SK-N-SH (cell line): ENCODE measurements around the gene PODNL1. TPM values are rescaled to one million over a fixed set of nuclear protein-coding genes. Genes with fewer than 3 reads are reported as not detected.

Source experiments
- CTCF ChIA-PET: fragments of 300-600, 350-600 bp; formaldehyde crosslinking; extraction: SDS; loops from one replicate; lab custom pipeline; 2021; lab: Yijun Ruan, JAX
- POLR2A ChIA-PET: fragments of 350-600 bp; sonication (Branson Sonifier 250); formaldehyde crosslinking; extraction: SDS; loops from one replicate; lab custom pipeline; 2020; ENCODE audit warnings: antibody characterized with exemption, inconsistent platforms; lab: Yijun Ruan, JAX
- DNase-seq: peaks from one replicate; pipeline ENCODE4 v3.0.0; 2012
- H2AFZ ChIP-seq: fragments of 200-600 bp; sonication (generic); 2 replicates; pipeline ENCODE4 v1.8.1; 2016; ENCODE audit warnings: antibody characterized with exemption, mild to moderate bottlenecking, low read depth
- H3F3A ChIP-seq: fragments of 200-600 bp; sonication (generic); replicated peaks from 2 replicates; pipeline ENCODE3; 2016; ENCODE audit warnings: antibody characterized with exemption, mild to moderate bottlenecking; ENCODE audit not compliant: insufficient read depth
- H3K27ac ChIP-seq, 2 experiments: fragments of 200-500 bp in 1 of 2; fragments of 200-600 bp in 1 of 2; sonication (Bioruptor generic) in 1 of 2; sonication (generic), shearing (Covaris generic) in 1 of 2; 2 replicates each; pipeline versions ENCODE4 v1.5.1 to v1.6.1; 2014 to 2016; ENCODE audit warnings: low read depth in 2 of 2, inconsistent platforms in 1 of 2, low read length in 1 of 2, mild to moderate bottlenecking in 1 of 2, mixed read lengths in 1 of 2
- H3K27me3 ChIP-seq: fragments of 200-600 bp; sonication (generic), shearing (Covaris generic); 2 replicates; pipeline ENCODE4 v1.6.1; 2016; ENCODE audit warnings: mixed run types; ENCODE audit not compliant: insufficient read depth
- H3K36me3 ChIP-seq, 2 experiments: fragments of 200-500 bp in 1 of 2; fragments of 200-600 bp in 1 of 2; sonication (Bioruptor generic) in 1 of 2; sonication (generic) in 1 of 2; replicated peaks in 1 of 2; 2 replicates each; pipeline versions ENCODE3 to v1.5.1; 2014 to 2016; ENCODE audit warnings: low read length in 1 of 2, mild to moderate bottlenecking in 1 of 2; ENCODE audit not compliant: insufficient read depth in 2 of 2, control insufficient read depth in 1 of 2
- H3K4me1 ChIP-seq, 2 experiments: fragments of 200-500 bp in 1 of 2; fragments of 200-600 bp in 1 of 2; sonication (Bioruptor generic) in 1 of 2; sonication (generic), shearing (Covaris generic) in 1 of 2; 2 replicates each; pipeline versions ENCODE4 v1.5.1 to v1.6.1; 2014 to 2016; ENCODE audit warnings: low read depth in 1 of 2, low read length in 1 of 2, mixed run types in 1 of 2; ENCODE audit not compliant: insufficient read depth in 2 of 2, control insufficient read depth in 1 of 2
- H3K4me2 ChIP-seq: fragments of 200-600 bp; sonication (generic), shearing (Covaris generic); 2 replicates; pipeline ENCODE4 v1.6.1; 2017; ENCODE audit warnings: mixed run types
- H3K4me3 ChIP-seq, 2 experiments: fragments of 200-500 bp in 1 of 2; fragments of 200-600 bp in 1 of 2; sonication (Bioruptor generic) in 1 of 2; sonication (generic), shearing (Covaris generic) in 1 of 2; 2 replicates each; pipeline versions ENCODE4 v1.5.1 to v1.8.1; 2014 to 2016; ENCODE audit warnings: low read depth in 2 of 2, inconsistent platforms in 1 of 2, low read length in 1 of 2, mild to moderate bottlenecking in 1 of 2, mixed read lengths in 1 of 2, moderate library complexity in 1 of 2
- H3K79me2 ChIP-seq: fragments of 200-600 bp; sonication (generic); 2 replicates; pipeline ENCODE4 v1.8.1; 2017; ENCODE audit warnings: mild to moderate bottlenecking; ENCODE audit not compliant: insufficient read depth
- H3K9ac ChIP-seq: fragments of 200-600 bp; sonication (generic); 2 replicates; pipeline ENCODE4 v1.6.1; 2017; ENCODE audit warnings: mixed run types
- H3K9me2 ChIP-seq: fragments of 200-600 bp; sonication (generic); 2 replicates; pipeline ENCODE4 v1.6.1; 2017; ENCODE audit warnings: mixed run types
- H3K9me3 ChIP-seq: fragments of 200-600 bp; sonication (generic); 2 replicates; pipeline ENCODE4 v1.6.1; 2017; ENCODE audit warnings: mixed run types, mild to moderate bottlenecking, moderate library complexity
- H4K20me1 ChIP-seq: fragments of 200-600 bp; sonication (generic); 2 replicates; pipeline ENCODE4 v1.6.1; 2017; ENCODE audit warnings: mild to moderate bottlenecking, mixed run types; ENCODE audit not compliant: insufficient read depth
- FOSL2 ChIP-seq: IDR thresholded peaks from 2 replicates; pipeline ENCODE4 v1.4.0; 2012; ENCODE audit warnings: low read depth, mild to moderate bottlenecking, moderate library complexity, borderline replicate concordance
- GABPA ChIP-seq: IDR thresholded peaks from 2 replicates; pipeline ENCODE4 v1.4.0; 2012; ENCODE audit warnings: low read depth, mild to moderate bottlenecking
- IRF3 ChIP-seq: fragments of 150-350 bp; IDR thresholded peaks from 2 replicates; pipeline ENCODE4 v1.6.1; 2016; ENCODE audit warnings: mild to moderate bottlenecking, low read depth, low read length
- MEF2A ChIP-seq: IDR thresholded peaks from 2 replicates; pipeline ENCODE4 v1.4.0; 2012; ENCODE audit warnings: low read depth, borderline replicate concordance
- MXI1 ChIP-seq: IDR thresholded peaks from 2 replicates; pipeline ENCODE4 v1.6.1; 2012; ENCODE audit warnings: mild to moderate bottlenecking, low read depth, low read length, improper control_type of control experiment
- POLR2AphosphoS5 ChIP-seq: IDR thresholded peaks from 2 replicates; pipeline ENCODE4 v1.6.1; 2012; ENCODE audit warnings: low read depth, low read length
- RCOR1 ChIP-seq: fragments of 150-350 bp; IDR thresholded peaks from 2 replicates; pipeline ENCODE4 v1.6.1; 2017; ENCODE audit warnings: antibody characterized with exemption, low read length
- REST ChIP-seq: IDR thresholded peaks from 2 replicates; pipeline ENCODE4 v1.6.1; 2012; ENCODE audit warnings: mild to moderate bottlenecking, low read depth, low read length, moderate library complexity
- SIN3A ChIP-seq: IDR thresholded peaks from 2 replicates; pipeline ENCODE4 v1.6.1; 2012; ENCODE audit warnings: low read depth, mild to moderate bottlenecking, low read length, moderate library complexity, borderline replicate concordance
- USF1 ChIP-seq: IDR thresholded peaks from 2 replicates; pipeline ENCODE4 v1.4.0; 2012; ENCODE audit warnings: low read depth, borderline replicate concordance
- WGBS: methylation state at CpG from one replicate; pipeline ENCODE4 v1.1.6; 2017; ENCODE audit warnings: low lambda C conversion rate; 5-methylcytosine and 5-hydroxymethylcytosine counted together
- polyA plus RNA-seq, 3 experiments: library from polyadenylated mRNA; depleted of rRNA; stranded (reverse); fragments of >200 nt; gene quantifications; 2 replicates each; pipeline ENCODE4 v1.2.3, GENCODE V29; 2012

PODNL1 gene
- polyA plus RNA-seq, 1 of the 3 experiments (the other 2 are of a cell fraction): 7.5 TPM

- TF ChIP-seq USF1 (peak; percentile 69; the same call in 1 of the 2 replicates), POLR2AphosphoS5 (no peak)
- Histone ChIP-seq H3K4me1 (peaks cover 16 to 35% of the 10 kb centered on the region in 2 experiments; a peak in 3 of 4 replicates), H2AFZ (0 out of 2 replicates have a peak overlapping the region, but pooled peaks have one; percentile 88), H3K36me3 (peaks cover 0 to 3% of the 10 kb centered on the region in 2 experiments), H3K27ac (peak overlapping the region; percentile 73 to 87), H3K4me3 (no peak overlapping the region), H3F3A (peaks cover 13% of the 10 kb centered on the region), H3K9me2 (no peaks in the 10 kb centered on the region), H3K27me3 (no peaks in the 10 kb centered on the region), H3K9ac (peak overlapping the region; percentile 58), H3K4me2 (peak overlapping the region; percentile 81; the same call in 1 of the 2 replicates), H4K20me1 (no peaks in the 10 kb centered on the region), H3K9me3 (no peaks in the 10 kb centered on the region), H3K79me2 (no peaks in the 10 kb centered on the region)
- no peak for DNase-seq
- CTCF ChIA-PET: interaction anchor here (1.0 to 3.0 kb wide), 5 partner anchors 10 to 105 kb away, joined by 3 to 12 read pairs (median 4); partner anchors contain the start of genes IL27RA and MISP3
- POLR2A ChIA-PET: no interaction called here
- WGBS: no CpG with 5 or more reads among the region's 10 CpGs
These were observed 47.6 kb upstream of the PODNL1 start for GRCh38 chr19:13985771-13986347.

GRCh38 chr19:13984875-13985741, 46.9 kb upstream of the PODNL1 start:
- no peak for DNase-seq
- H3K4me2 ChIP-seq: no peak overlapping the region
- H3K9me2 ChIP-seq: no peaks in the 10 kb centered on the region
- POLR2A ChIA-PET: interaction anchor here (0.6 to 1.2 kb wide), 2 partner anchors 9 to 76 kb away, joined by 3 to 4 read pairs; no protein-coding TSS in a partner anchor
- peak overlapping the region in 1 of 2 experiments; percentile 87; a peak in 1 of 4 replicates for H3K27ac ChIP-seq
- peaks cover 13% of the 10 kb centered on the region for H3F3A ChIP-seq
- CTCF ChIA-PET: interaction anchor here (0.9 to 3.0 kb wide), 8 partner anchors 9 to 105 kb away, joined by 3 to 12 read pairs (median 4); partner anchors contain the start of genes IL27RA and MISP3
- H3K79me2 ChIP-seq: no peaks in the 10 kb centered on the region
- H3K4me3 ChIP-seq: no peak overlapping the region
- peaks cover 16 to 43% of the 10 kb centered on the region in 2 experiments; a peak in 3 of 4 replicates for H3K4me1 ChIP-seq
- no peaks in the 10 kb centered on the region for H3K27me3 ChIP-seq
- H3K9ac ChIP-seq: no peak overlapping the region
- no peaks in the 10 kb centered on the region for H4K20me1 ChIP-seq
- peaks cover 0 to 3% of the 10 kb centered on the region in 2 experiments for H3K36me3 ChIP-seq
- WGBS: 96% methylated on average over 21 of the region's 25 CpGs
- H3K9me3 ChIP-seq: no peaks in the 10 kb centered on the region
- H2AFZ ChIP-seq: no peak overlapping the region
- no peak for TF ChIP-seq SIN3A
- no peak for TF ChIP-seq GABPA
- TF ChIP-seq FOSL2: no peak

- WGBS: 83% methylated on average over 12 of the region's 15 CpGs
- DNase-seq: peak; percentile 42
- H4K20me1 ChIP-seq: no peaks in the 10 kb centered on the region
- POLR2A ChIA-PET: interaction anchor here (0.6 to 1.2 kb wide), 2 partner anchors 9 to 75 kb away, joined by 3 to 4 read pairs; no protein-coding TSS in a partner anchor
- H3K79me2 ChIP-seq: no peaks in the 10 kb centered on the region
- H3K9me3 ChIP-seq: no peaks in the 10 kb centered on the region
- H3K9ac ChIP-seq: no peak overlapping the region
- H3K36me3 ChIP-seq: peaks cover 0 to 3% of the 10 kb centered on the region in 2 experiments
- no peak overlapping the region for H3K4me2 ChIP-seq
- peaks cover 13% of the 10 kb centered on the region for H3F3A ChIP-seq
- no peak for TF ChIP-seq MXI1
- no peak for TF ChIP-seq MEF2A
- no peak for TF ChIP-seq RCOR1
- TF ChIP-seq IRF3: no peak
- no peak for TF ChIP-seq REST
- TF ChIP-seq FOSL2: no peak
- no peaks in the 10 kb centered on the region for H3K27me3 ChIP-seq
- CTCF ChIA-PET: interaction anchor here (1.1 to 3.0 kb wide), 3 partner anchors 48 to 104 kb away, joined by 3 to 12 read pairs (median 6); partner anchors contain the start of genes IL27RA and MISP3
- H3K9me2 ChIP-seq: no peaks in the 10 kb centered on the region
- H3K27ac ChIP-seq: no peak overlapping the region
- H3K4me3 ChIP-seq: no peak overlapping the region
- H2AFZ ChIP-seq: no peak overlapping the region
- peaks cover 16 to 46% of the 10 kb centered on the region in 2 experiments; a peak in 3 of 4 replicates for H3K4me1 ChIP-seq
These were observed 46.0 kb upstream of the PODNL1 start for GRCh38 chr19:13984186-13984585.
